Measurements from ENCODE around the gene CHMP1B.

DNA sequence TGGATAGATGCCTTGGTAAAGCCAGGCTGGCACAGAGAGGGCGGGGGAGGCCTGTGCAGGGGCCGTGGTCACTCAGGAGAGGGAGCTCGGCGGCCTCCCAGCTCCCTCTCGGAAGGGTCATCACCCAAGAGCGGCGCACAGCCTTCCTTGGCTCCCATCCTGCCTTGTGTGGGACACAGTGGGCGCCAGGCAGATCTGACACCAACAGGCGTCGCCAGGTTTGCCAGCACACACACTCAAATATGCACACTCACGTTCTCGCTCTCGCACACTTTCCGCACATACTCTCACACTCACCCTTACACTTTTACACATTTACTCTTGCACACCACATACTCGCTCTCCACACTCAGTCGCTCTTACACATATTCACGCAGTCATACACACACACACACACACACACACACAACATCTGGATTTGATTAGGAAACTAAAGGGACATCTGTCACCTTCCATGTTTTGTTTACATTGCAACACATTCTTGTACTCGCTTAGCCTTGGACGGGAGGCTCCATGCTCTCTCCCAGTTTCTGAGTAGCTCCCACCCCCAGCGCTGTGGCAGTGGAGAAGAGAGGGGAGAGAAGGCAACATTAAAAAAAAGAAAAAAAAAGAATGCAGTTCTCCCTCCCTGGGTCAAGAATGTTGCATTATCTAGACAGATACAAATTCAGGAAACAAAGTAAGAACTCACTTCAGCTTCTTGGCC is 10.5 kb downstream of the CHMP1B start:
- no peak for TF ChIP-seq ZNF274 (IDR thresholded peaks at IDR 0.05; ENCODE audit: low read depth, low read length)
- TF ChIP-seq YY1 (IDR thresholded peaks at IDR 0.05; ENCODE audit: insufficient read depth, insufficient read length) = no peak
- no peak for TF ChIP-seq SUZ12 (IDR thresholded peaks at IDR 0.05; ENCODE audit: extremely low read depth, insufficient read depth, insufficient read length)
